NCI-H524 (cell line): ENCODE results near the gene FBXO48.
"Not testable (repeated sequence)": the region's sequence is repeated elsewhere in the genome, so short reads cannot be mapped to it uniquely, and the experiment has no call there.

Experiments used
- DNase-seq, 2 experiments: peaks; one replicate each; lab custom pipeline; 2025; lab: John Stamatoyannopoulos, UW

FBXO48 gene

DNA sequence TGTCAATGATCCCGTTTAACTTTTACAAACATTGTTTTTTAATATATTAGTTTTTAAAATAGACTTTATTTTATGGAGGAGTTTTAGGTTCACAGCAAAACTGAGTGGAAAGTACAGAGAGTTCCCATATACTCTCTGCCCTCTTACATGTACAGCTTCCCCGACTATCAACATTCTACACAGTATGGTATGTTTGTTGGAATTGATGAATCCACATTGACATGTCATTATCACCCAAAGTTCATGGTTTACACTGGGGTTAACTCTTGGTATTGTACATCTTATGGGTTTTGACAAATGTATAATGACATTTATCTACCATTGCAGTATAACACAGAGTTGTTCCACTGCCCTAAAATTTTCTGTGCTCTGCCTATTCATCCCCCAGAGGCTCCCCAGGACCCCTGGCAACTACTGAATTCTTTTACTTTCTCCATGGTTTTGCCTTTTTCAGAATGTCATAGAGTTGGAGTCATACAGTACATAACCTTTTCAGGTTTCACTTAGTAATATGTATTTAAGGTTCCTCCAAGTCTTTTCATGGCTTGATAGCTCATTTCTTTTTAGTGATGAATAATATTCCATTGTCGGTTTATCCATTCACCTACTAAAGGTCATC is 5.8 kb upstream of the FBXO48 start:
- no peak for DNase-seq

DNA sequence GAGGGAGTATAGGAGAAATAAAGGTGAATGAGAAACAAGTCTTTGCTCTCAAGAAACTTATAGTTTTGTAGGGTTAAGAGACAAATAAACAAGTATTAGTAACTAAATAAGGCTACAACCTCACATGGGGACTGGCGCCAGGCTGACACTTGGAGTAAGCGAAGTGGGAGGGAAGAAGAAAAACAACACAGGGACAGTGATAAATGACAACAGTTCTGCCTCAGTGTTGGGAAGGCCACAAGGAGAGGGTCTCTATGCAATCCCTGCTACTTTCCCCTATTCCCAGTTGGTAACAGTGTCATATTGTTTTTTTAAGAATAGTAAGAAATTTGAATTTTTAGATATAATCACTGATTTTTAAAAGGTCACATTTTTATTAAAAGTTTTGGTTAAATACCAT is 4.3 kb upstream of the FBXO48 start:
- DNase-seq: no peak

DNA sequence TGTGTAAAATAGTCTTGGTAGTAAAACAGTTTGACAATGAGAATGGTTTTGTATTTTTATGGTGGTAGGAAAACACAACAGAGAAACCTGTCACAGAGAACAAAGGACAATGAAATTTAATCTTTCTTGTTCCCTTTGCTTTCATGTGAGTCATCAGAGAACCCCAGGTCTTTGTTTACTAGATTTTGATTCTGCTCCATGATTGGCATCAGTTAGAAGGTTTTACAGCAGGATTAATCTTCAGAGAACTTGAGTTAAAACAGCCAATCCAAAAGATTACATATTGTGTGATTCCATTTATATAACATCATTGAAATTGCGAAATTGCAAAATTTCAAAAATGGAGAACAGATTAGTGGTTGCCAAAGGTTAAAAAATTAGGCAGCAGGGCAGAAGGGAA is 2.8 kb upstream of the FBXO48 start:
- DNase-seq: no peak

DNA sequence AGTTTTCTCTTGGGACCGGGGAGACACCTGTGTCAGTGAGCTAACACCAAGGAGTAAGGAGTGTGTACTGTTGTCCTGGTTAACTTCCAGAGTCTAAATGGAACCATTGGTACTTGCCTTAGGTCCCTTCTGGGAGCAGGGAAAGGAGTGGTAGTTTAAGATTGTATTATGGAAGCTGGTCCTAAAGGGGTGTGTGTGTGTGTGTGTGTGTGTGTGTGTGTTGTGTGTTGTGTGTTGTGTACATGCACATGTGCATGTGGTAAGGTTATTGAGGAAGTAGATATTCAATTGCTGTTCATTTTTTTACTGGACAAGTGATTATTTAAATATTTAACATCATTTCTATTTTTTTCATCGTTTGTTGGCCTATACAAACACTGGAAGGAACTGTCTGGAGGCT is 1.7 kb upstream of the FBXO48 start:
- DNase-seq: no peak

DNA sequence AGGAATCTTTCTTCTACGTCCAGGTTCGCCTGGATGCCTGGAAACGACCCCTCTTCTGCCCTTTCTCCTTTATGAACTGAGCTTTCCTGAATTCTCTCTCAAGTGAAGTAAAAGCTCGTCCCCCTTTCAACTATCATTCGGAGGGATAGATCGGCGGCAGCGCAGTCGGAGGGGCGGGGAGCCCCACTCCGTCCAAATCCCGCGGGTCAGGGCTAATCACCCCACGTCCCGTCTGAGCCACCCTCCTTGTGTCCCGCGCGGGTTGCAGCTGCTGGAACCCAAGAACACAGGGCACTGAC is 367 bp downstream of the FBXO48 start:
- no peak for DNase-seq

- peak in 1 of 2 experiments; percentile 30 for DNase-seq
These were observed 725 bp downstream of the FBXO48 start for GRCh38 chr2:68466361-68466777.

DNA sequence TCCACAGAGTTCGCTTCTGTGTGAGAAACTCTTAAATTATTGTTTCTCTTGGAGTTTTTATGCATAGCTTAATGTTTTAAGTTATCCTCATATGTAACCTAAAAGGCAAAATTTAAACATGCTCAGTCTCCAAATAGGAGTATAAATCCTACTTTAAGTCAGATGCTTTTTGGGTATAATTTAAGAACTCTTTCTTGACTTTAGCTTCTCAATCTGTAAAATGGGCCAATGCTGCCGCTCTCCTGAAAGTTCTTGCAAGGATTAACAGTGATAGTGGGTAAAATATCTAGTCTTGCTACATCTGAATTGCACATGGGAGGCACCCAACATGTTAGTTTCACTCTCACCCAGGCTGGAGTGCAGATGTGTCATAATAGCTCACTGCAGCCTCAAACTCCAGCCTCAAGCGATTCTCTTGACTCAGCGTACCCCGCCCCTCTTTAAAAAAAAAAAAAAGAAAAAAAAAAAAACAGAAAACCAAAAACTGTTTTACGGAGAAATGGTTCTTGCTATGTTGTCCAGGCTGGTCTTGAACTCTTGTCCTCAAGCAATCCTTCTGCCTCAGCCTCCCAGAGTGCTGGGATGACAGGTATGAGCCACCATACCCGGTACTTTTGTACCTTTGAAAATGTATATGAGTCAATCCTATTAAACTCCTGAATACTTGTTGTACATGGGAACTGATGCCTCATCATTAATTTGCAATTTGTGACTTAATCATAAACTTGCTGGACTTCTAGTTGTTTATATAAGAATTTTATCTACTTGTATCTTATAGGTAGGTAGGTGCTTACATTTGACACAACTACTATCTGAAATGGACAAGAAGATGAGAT is 1.8 kb downstream of the FBXO48 start:
- no peak for DNase-seq

GRCh38 chr2:68464651-68465050 is 2.4 kb downstream of the FBXO48 start:
- no peak for DNase-seq

GRCh38 chr2:68463287-68463877 is 3.7 kb downstream of the FBXO48 start:
- DNase-seq: peak in 1 of 2 experiments; percentile 60

- DNase-seq: no peak
These were observed 8.1 kb downstream of the FBXO48 start for GRCh38 chr2:68458981-68459380.

GRCh38 chr2:68456198-68456597 is 10.9 kb downstream of the FBXO48 start:
- no peak for DNase-seq

GRCh38 chr2:68454719-68455118 is 12.4 kb downstream of the FBXO48 start:
- DNase-seq: no peak

DNA sequence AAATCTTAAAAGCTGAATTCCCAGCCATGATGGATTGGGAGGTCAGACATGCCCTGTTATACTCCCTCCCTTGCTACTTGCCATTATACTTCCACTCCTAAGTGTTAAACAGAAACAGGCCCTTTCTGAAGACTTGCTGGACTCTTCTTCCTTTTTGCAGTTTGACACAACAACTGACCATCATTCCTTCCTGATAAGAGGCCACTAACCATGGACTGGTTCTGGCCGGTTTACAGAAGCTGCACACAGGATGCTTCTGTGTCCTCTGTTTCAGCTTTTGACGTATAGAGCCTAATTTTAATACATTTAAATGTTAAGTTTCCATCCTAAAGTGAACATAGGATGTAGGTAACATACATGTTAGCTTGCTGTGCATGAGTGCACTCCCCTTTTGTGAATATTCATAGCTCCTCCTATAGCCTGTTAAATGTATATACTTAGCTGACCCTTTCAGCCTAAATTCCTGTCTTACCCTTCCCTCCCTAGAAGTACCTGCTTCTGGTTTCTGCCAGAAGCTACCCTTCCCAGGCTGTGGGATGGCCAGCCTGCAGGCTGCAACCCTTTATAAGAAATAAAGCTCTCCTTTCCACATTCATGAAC is 13.2 kb downstream of the FBXO48 start:
- DNase-seq: no peak

GRCh38 chr2:68452158-68452900 is 14.8 kb downstream of the FBXO48 start:
- no peak for DNase-seq

- DNase-seq: no peak
These were observed 18.1 kb downstream of the FBXO48 start for GRCh38 chr2:68448671-68449653.

- DNase-seq: no peak
These were observed 20.0 kb downstream of the FBXO48 start for GRCh38 chr2:68447118-68447517.

GRCh38 chr2:68446425-68446824 is 20.7 kb downstream of the FBXO48 start:
- not testable (repeated sequence) for DNase-seq

- no peak for DNase-seq
These were observed 25.1 kb downstream of the FBXO48 start for GRCh38 chr2:68441994-68442322.

GRCh38 chr2:68441179-68441993 is 25.7 kb downstream of the FBXO48 start:
- peak; percentile 69 to 84 for DNase-seq
